ENCODE measurements around the gene PHKA1.

Gene PHKA1

GRCh38 chrX:72630185-72630584 lies 83.9 kb downstream of the PHKA1 start:
- no peak for TF ChIP-seq CTCF (IDR thresholded peaks at IDR 0.05; ENCODE audit: extremely low read depth, missing control alignments)
- no peak for DNase-seq (ENCODE audit: low spot score)

- DNase-seq (ENCODE audit: low spot score) = no peak
- no peak for TF ChIP-seq CTCF (IDR thresholded peaks at IDR 0.05; ENCODE audit: extremely low read depth, missing control alignments)
Measured at GRCh38 chrX:72624194-72624593, 89.9 kb downstream of the PHKA1 start.

- TF ChIP-seq CTCF (IDR thresholded peaks at IDR 0.05; ENCODE audit: extremely low read depth, missing control alignments) = no peak
- DNase-seq (ENCODE audit: low spot score) = peak; percentile 1
Measured at GRCh38 chrX:72621625-72622485, 92.3 kb downstream of the PHKA1 start.

DNA sequence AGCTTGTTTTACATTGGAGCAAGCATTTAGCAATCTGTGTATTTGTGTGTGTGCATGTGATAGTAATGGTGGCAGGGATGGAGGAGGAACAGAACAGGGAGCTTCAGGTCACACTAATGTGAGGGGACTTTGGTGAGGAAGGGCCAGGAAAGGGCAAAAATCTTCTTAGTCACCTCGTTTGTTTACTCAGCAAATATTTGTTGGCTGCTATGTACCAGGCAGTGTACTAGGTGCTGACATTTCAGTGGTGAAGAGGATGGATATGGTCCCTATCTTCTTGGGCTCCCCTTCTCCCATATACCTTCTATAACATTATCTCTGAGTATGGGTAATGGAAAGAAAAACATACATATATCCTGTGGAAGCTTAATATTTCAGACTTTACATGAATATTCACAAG lies 92.9 kb downstream of the PHKA1 start:
- TF ChIP-seq CTCF (IDR thresholded peaks at IDR 0.05; ENCODE audit: extremely low read depth, missing control alignments) = no peak
- DNase-seq (ENCODE audit: low spot score) = no peak

DNA sequence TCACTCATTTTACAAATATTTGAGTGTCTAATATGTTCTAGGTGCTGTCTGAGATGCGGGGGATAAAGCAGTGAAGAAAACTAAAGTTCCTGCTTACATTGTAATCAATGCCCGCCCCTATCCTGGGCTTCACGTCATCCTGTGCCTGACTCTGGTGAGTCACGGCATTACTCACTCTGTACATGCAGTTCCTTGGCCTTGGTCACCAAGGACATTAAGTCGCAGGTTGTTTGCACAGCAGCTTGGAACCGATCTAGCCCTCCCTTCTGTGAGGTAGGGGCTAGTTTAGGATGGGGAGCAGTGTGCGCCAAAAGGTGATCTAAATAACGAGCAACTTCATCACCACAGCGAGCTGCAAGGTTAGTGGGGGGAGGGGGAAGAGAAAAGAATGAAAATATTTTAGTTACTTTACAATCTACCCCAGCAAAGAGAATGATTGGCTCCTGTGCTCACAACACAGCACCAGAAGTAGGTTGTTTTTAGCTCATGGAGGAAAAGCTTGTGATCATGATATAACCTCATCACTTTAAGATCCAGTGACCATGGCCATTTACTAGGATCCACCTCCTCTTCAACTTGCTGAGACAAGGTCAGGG lies 93.5 kb downstream of the PHKA1 start:
- TF ChIP-seq CTCF (IDR thresholded peaks at IDR 0.05; ENCODE audit: extremely low read depth, missing control alignments) = no peak
- no peak for DNase-seq (ENCODE audit: low spot score)

- peak; percentile 1 for DNase-seq (ENCODE audit: low spot score)
Measured at GRCh38 chrX:72609313-72609712, 104.8 kb downstream of the PHKA1 start.

More at GRCh38 chrX:72609313-72609712, 104.8 kb downstream of the PHKA1 start:
- no peak for TF ChIP-seq CTCF (IDR thresholded peaks at IDR 0.05; ENCODE audit: extremely low read depth, missing control alignments)

All from GM20000 (cell line).